ENCODE measurements around the gene NAALADL2. TPM values are rescaled to one million over a fixed set of nuclear protein-coding genes. Genes with fewer than 3 reads are reported as not detected.

The NAALADL2 gene
- total RNA-seq, 1 experiment from 2014 or later = 2.7 TPM

GRCh38 chr3:175247629-175248028 is 388.5 kb downstream of the NAALADL2 start:
- intact Hi-C loops (cut with micrococcal nuclease; ENCODE audit: unreplicated experiment) = no loop called here
- in situ Hi-C loops (cut with HindIII; ENCODE audit: low pct_unique_long_range_greater_than_20kb, low sequenced_read_pairs) = no loop called here
- BruUV-seq (replicated peaks) = no TSS peak
- ChIA-PET CTCF (no interaction called here), POLR2A (no interaction called here)
- ATAC-seq = no peak
- Histone ChIP-seq H3K4me3 (ENCODE audit: low read depth in 2 of 2, low read length in 2 of 2) (no peak overlapping the region), H3K27me3 (ENCODE audit: control insufficient read depth, insufficient read depth, low read length) (no peaks in the 10 kb centered on the region), H3K36me3 (ENCODE audit: control insufficient read depth, insufficient read depth, low read length) (no peaks in the 10 kb centered on the region), H3K4me1 (ENCODE audit: control insufficient read depth, insufficient read depth, low read length) (no peaks in the 10 kb centered on the region), H3K27ac (ENCODE audit: low read length) (no peak overlapping the region), H3K9me3 (ENCODE audit: control insufficient read depth, insufficient read depth, low read depth, low read length) (no peaks in the 10 kb centered on the region)
- no peak for DNase-seq (ENCODE audit: low read depth, low spot score)
- TF ChIP-seq SIN3A (IDR thresholded peaks at IDR 0.05; ENCODE audit: borderline replicate concordance, insufficient read depth, low read depth, low read length) (no peak), POLR2AphosphoS5 (IDR thresholded peaks at IDR 0.05; ENCODE audit: low read depth, low read length) (no peak), REST (IDR thresholded peaks at IDR 0.05; ENCODE audit: insufficient read depth in 1 of 2, low read depth in 2 of 2, low read length in 1 of 2) (no peak), TCF7L2 (IDR thresholded peaks at IDR 0.05; ENCODE audit: low read depth, low read length) (no peak)
- TF ChIP-seq, protein P1, sequence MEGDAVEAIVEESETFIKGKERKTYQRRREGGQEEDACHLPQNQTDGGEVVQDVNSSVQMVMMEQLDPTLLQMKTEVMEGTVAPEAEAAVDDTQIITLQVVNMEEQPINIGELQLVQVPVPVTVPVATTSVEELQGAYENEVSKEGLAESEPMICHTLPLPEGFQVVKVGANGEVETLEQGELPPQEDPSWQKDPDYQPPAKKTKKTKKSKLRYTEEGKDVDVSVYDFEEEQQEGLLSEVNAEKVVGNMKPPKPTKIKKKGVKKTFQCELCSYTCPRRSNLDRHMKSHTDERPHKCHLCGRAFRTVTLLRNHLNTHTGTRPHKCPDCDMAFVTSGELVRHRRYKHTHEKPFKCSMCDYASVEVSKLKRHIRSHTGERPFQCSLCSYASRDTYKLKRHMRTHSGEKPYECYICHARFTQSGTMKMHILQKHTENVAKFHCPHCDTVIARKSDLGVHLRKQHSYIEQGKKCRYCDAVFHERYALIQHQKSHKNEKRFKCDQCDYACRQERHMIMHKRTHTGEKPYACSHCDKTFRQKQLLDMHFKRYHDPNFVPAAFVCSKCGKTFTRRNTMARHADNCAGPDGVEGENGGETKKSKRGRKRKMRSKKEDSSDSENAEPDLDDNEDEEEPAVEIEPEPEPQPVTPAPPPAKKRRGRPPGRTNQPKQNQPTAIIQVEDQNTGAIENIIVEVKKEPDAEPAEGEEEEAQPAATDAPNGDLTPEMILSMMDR (IDR thresholded peaks at IDR 0.05) = no peak

GRCh38 chr3:175248832-175249231 is 389.7 kb downstream of the NAALADL2 start:
- in situ Hi-C loops (cut with HindIII; ENCODE audit: low pct_unique_long_range_greater_than_20kb, low sequenced_read_pairs) (no loop called here), intact Hi-C loops (cut with micrococcal nuclease; ENCODE audit: unreplicated experiment) (no loop called here)
- DNase-seq (ENCODE audit: low read depth, low spot score) (no peak), ATAC-seq (no peak)
- CTCF ChIA-PET = no interaction called here
- TF ChIP-seq TCF7L2 (IDR thresholded peaks at IDR 0.05; ENCODE audit: low read depth, low read length) (no peak), REST (IDR thresholded peaks at IDR 0.05; ENCODE audit: insufficient read depth in 1 of 2, low read depth in 2 of 2, low read length in 1 of 2) (no peak), SIN3A (IDR thresholded peaks at IDR 0.05; ENCODE audit: borderline replicate concordance, insufficient read depth, low read depth, low read length) (no peak), POLR2AphosphoS5 (IDR thresholded peaks at IDR 0.05; ENCODE audit: low read depth, low read length) (no peak)
- TF ChIP-seq, protein P1 (IDR thresholded peaks at IDR 0.05) = no peak
- H3K36me3 ChIP-seq (ENCODE audit: control insufficient read depth, insufficient read depth, low read length) = no peaks in the 10 kb centered on the region
- no peaks in the 10 kb centered on the region for H3K27me3 ChIP-seq (ENCODE audit: control insufficient read depth, insufficient read depth, low read length)
- POLR2A ChIA-PET = no interaction called here
- H3K9me3 ChIP-seq (ENCODE audit: control insufficient read depth, insufficient read depth, low read depth, low read length) = no peaks in the 10 kb centered on the region
- no TSS peak for BruUV-seq (replicated peaks)
- H3K4me1 ChIP-seq (ENCODE audit: control insufficient read depth, insufficient read depth, low read length) = no peaks in the 10 kb centered on the region
- H3K27ac ChIP-seq (ENCODE audit: low read length) = no peak overlapping the region
- no peak overlapping the region for H3K4me3 ChIP-seq (ENCODE audit: low read depth in 2 of 2, low read length in 2 of 2)
